Measurements from ENCODE around the gene BPIFB1. TPM values are rescaled to one million over a fixed set of nuclear protein-coding genes. Genes with fewer than 3 reads are reported as not detected.

Gene BPIFB1
- total and polyA plus RNA-seq, 2 donors (not counting 3 experiments of a cell fraction or from before 2014, with no cell fraction given): not detected

GRCh38 chr20:33277471-33278441 is 5.3 kb upstream of the BPIFB1 start:
- Histone ChIP-seq H3K36me3 (ENCODE audit: control insufficient read depth in 2 of 2, extremely low read depth in 1 of 2, insufficient read depth in 2 of 2, low read length in 2 of 2) (no peaks in the 10 kb centered on the region), H3K79me2 (ENCODE audit: control insufficient read depth, insufficient read depth, low read length) (no peaks in the 10 kb centered on the region), H3K9me3 (replicated peaks; ENCODE audit: control insufficient read depth, insufficient read depth, low read length) (no peaks in the 10 kb centered on the region), H3K9ac (replicated peaks; ENCODE audit: extremely low read depth, insufficient read depth, low read length) (no peak overlapping the region), H3K27ac (ENCODE audit: insufficient read depth, low read depth, low read length) (no peak overlapping the region), H3K4me2 (ENCODE audit: insufficient read depth, low read length) (no peak overlapping the region), H3K4me1 (ENCODE audit: control insufficient read depth, extremely low read depth, insufficient read depth, low read length) (no peaks in the 10 kb centered on the region), H3K4me3 (replicated peaks in 1 of 3; ENCODE audit: insufficient read depth in 1 of 3, low read depth in 1 of 3, low read length in 3 of 3) (no peak overlapping the region), H2AFZ (ENCODE audit: low read depth, low read length) (no peak overlapping the region), H3K9me1 (replicated peaks; ENCODE audit: control insufficient read depth, extremely low read depth, insufficient read depth, low read length) (no peaks in the 10 kb centered on the region), H4K20me1 (replicated peaks; ENCODE audit: control insufficient read depth, extremely low read depth, insufficient read depth, low read length) (no peaks in the 10 kb centered on the region), H3K27me3 (ENCODE audit: control insufficient read depth in 2 of 2, insufficient read depth in 2 of 2, low read length in 2 of 2) (peaks cover 0 to 8% of the 10 kb centered on the region in 2 experiments)
- ChIA-PET POLR2A (no interaction called here), CTCF (no interaction called here)
- DNase-seq (ENCODE audit: low read depth, low spot score) (no peak), FAIRE-seq (no peak)
- BruUV-seq (replicated peaks): no TSS peak
- dilution Hi-C loops (cut with MboI; ENCODE audit: extremely low pct_ligation_motif_present, low sequenced_read_pairs): no loop called here
- intact Hi-C loops (cut with micrococcal nuclease): no loop called here
- TF ChIP-seq POLR2A (IDR thresholded peaks at IDR 0.05; ENCODE audit: low read depth, low read length): no peak
- TF ChIP-seq GATA2 (IDR thresholded peaks at IDR 0.05; ENCODE audit: insufficient read depth, insufficient read length, low read depth, low read length): no peak
- no peak for TF ChIP-seq MYC (IDR thresholded peaks at IDR 0.05; ENCODE audit: low read depth, low read length)
- TF ChIP-seq CTCF (IDR thresholded peaks at IDR 0.05; ENCODE audit: extremely low read depth in 1 of 2, insufficient read depth in 1 of 2, low read depth in 1 of 2, low read length in 2 of 2): no peak
- TF ChIP-seq POLR2AphosphoS5 (IDR thresholded peaks at IDR 0.05; ENCODE audit: insufficient read depth, low read depth, low read length): no peak
- no peak for TF ChIP-seq MAX (IDR thresholded peaks at IDR 0.05; ENCODE audit: insufficient read depth, insufficient read length)
- TF ChIP-seq JUN (IDR thresholded peaks at IDR 0.05; ENCODE audit: borderline replicate concordance, insufficient read depth, insufficient read length, low read depth): no peak
